K562 (cell line): ENCODE measurements around the gene PXN. TPM values are rescaled to one million over a fixed set of nuclear protein-coding genes. Genes with fewer than 3 reads are reported as not detected.

Experiments used
- ATF1 ChIP-seq, 2 experiments: fragments of 450-650 bp in 1 of 2; IDR thresholded peaks; 2 replicates each; pipeline ENCODE4 v1.6.1; 2016; ENCODE audit warnings: missing compliant biosample characterization in 1 of 2, missing genetic modification characterization in 1 of 2
- CTCF ChIP-seq, 3 experiments: IDR thresholded peaks in 2 of 3; conservative IDR thresholded peaks in 1 of 3; 2 replicates each; pipeline ENCODE4 v1.5.1; 2011 to 2012; ENCODE audit warnings: low read length in 3 of 3, mild to moderate bottlenecking in 3 of 3, control low read depth in 2 of 3, improper control_type of control experiment in 1 of 3, inconsistent platforms in 1 of 3, low read depth in 1 of 3, mixed read lengths in 1 of 3, moderate library complexity in 1 of 3; ENCODE audit not compliant: insufficient read depth in 2 of 3
- EP300 ChIP-seq: IDR thresholded peaks from 2 replicates; pipeline ENCODE4 v1.6.1; 2012; ENCODE audit warnings: low read length, improper control_type of control experiment
- POLR3A ChIP-seq: IDR thresholded peaks from 2 replicates; pipeline ENCODE4 v1.6.1; 2011; ENCODE audit warnings: borderline replicate concordance, mild to moderate bottlenecking, moderate library complexity; ENCODE audit not compliant: insufficient read length, insufficient read depth; ENCODE audit errors: extremely low read depth
- SIX5 ChIP-seq, 2 experiments: IDR thresholded peaks; 2 replicates each; pipeline ENCODE4 v1.6.1; 2011; ENCODE audit warnings: low read length in 2 of 2, borderline replicate concordance in 1 of 2, low read depth in 1 of 2, mild to moderate bottlenecking in 1 of 2, moderate library complexity in 1 of 2; ENCODE audit not compliant: insufficient read depth in 1 of 2
- SREBF1 ChIP-seq: fragments of 150-350 bp; IDR thresholded peaks from 2 replicates; pipeline ENCODE4 v1.6.1; 2014; ENCODE audit warnings: antibody characterized with exemption, low read depth, low read length, borderline replicate concordance
- STAT6 ChIP-seq: sonication (generic); formaldehyde crosslinking; IDR thresholded peaks from 2 replicates; pipeline ENCODE4 v1.8.1; 2023; ENCODE audit warnings: mild to moderate bottlenecking, missing genetic modification reagents
- YY1 ChIP-seq, 3 experiments: IDR thresholded peaks; 2 replicates each; pipeline ENCODE4 v1.6.1; 2011; ENCODE audit warnings: low read length in 2 of 3, mild to moderate bottlenecking in 2 of 3, moderate library complexity in 2 of 3, borderline replicate concordance in 1 of 3, control low read depth in 1 of 3, low read depth in 1 of 3; ENCODE audit not compliant: insufficient read depth in 3 of 3, insufficient replicate concordance in 2 of 3, control insufficient read depth in 1 of 3, insufficient read length in 1 of 3; ENCODE audit errors: extremely low read depth in 1 of 3
- ZC3H4 ChIP-seq: sonication (generic); formaldehyde crosslinking; IDR thresholded peaks from 2 replicates; pipeline ENCODE4 v1.9.0; 2021; ENCODE audit warnings: missing genetic modification reagents, borderline replicate concordance
- ZNF316 ChIP-seq: fragments of 450-650 bp; IDR thresholded peaks from 2 replicates; pipeline ENCODE4 v1.6.1; 2016
- polyA plus RNA-seq, 8 experiments: library from polyadenylated mRNA; depleted of rRNA in 4 of 8; stranded (reverse) in 5 of 8; unstranded in 3 of 8; fragments of >200 nt; fragmentation: Nextera tagmentation in 2 of 8; fragmentation: Illumina TruSeq in 1 of 8; extraction: Ambion mirVana in 2 of 8; extraction: Trizol in 1 of 8; gene quantifications; 2 replicates each; pipeline versions ENCODE4 v1.2.1 to v1.2.3, GENCODE V29; 2011 to 2014; ENCODE audit warnings: inconsistent platforms in 1 of 8, missing spikeins in 1 of 8
- total RNA-seq, 7 experiments: library from RNA; depleted of rRNA in 6 of 7; stranded (reverse); fragments of >200 nt in 6 of 7; fragmentation: Illumina TruSeq in 2 of 7; extraction: Trizol in 2 of 7; gene quantifications; 2 replicates each; pipeline versions ENCODE4 v1.2.1 to v1.2.3, GENCODE V29; 2011 to 2021; ENCODE audit warnings: low replicate concordance in 1 of 7
- TF ChIP-seq, protein P1 (sequence below), 2 experiments: IDR thresholded peaks; 2 replicates each; pipeline ENCODE4 v1.6.1; 2012; ENCODE audit warnings: improper control_type of control experiment in 2 of 2, low read depth in 2 of 2, low read length in 2 of 2, borderline replicate concordance in 1 of 2
- TF ChIP-seq, protein P2 (sequence below): fragments of 450-650 bp; conservative IDR thresholded peaks from 2 replicates; pipeline ENCODE4 v1.6.1; 2016; ENCODE audit warnings: missing genetic modification characterization, low read depth, mild to moderate bottlenecking, missing compliant biosample characterization, moderate library complexity
- TF ChIP-seq, protein P3 (sequence below): sonication (generic); IDR thresholded peaks from 2 replicates; pipeline ENCODE4 v1.6.1; 2016
- TF ChIP-seq, protein P4 (sequence below), 2 experiments: fragments of 450-650 bp; conservative IDR thresholded peaks; 2 replicates each; pipeline ENCODE4 v1.6.1; 2017; ENCODE audit warnings: mild to moderate bottlenecking in 2 of 2, moderate library complexity in 2 of 2

The PXN gene
- total and polyA plus RNA-seq, 9 of the 15 experiments (the other 6 are each of a cell fraction or from before 2014, with no cell fraction given), result 4.0 to 74.1 (median 18.6) TPM

DNA sequence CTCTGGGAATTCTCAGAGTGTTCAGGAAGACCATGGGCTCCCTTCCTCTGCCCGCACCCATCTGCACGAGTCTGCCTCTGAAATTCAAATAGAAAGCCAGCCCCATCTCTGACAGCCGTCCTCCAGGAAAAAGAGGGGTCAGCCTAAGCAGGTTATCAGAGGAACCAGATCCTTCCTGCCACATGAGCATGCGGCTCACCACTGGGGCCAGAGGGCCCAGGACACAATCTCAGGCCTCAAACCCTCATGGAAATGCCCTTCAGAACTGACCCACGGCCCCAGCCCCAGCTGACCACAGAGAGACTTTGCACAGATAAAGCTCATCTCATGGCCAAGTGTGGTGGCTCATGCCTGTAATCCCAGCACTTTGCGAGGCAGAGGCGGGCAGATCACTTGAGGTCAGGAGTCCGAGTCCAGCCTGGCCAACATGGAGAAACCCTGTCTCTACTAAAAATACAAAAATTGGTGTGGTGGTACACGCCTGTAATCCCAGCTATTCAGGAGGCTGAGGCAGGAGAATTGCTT, 23.2 kb downstream of the PXN start (continued):
- TF ChIP-seq, protein P1, sequence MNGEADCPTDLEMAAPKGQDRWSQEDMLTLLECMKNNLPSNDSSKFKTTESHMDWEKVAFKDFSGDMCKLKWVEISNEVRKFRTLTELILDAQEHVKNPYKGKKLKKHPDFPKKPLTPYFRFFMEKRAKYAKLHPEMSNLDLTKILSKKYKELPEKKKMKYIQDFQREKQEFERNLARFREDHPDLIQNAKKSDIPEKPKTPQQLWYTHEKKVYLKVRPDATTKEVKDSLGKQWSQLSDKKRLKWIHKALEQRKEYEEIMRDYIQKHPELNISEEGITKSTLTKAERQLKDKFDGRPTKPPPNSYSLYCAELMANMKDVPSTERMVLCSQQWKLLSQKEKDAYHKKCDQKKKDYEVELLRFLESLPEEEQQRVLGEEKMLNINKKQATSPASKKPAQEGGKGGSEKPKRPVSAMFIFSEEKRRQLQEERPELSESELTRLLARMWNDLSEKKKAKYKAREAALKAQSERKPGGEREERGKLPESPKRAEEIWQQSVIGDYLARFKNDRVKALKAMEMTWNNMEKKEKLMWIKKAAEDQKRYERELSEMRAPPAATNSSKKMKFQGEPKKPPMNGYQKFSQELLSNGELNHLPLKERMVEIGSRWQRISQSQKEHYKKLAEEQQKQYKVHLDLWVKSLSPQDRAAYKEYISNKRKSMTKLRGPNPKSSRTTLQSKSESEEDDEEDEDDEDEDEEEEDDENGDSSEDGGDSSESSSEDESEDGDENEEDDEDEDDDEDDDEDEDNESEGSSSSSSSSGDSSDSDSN (IDR thresholded peaks at IDR 0.05; ENCODE audit: borderline replicate concordance in 1 of 2, low read depth in 2 of 2, low read length in 2 of 2), result peak; percentile 27 to 73; a peak in 2 of 4 replicates
- peak; percentile 38 for TF ChIP-seq POLR3A
- no peak for TF ChIP-seq CTCF (IDR thresholded peaks at IDR 0.05 in 2 of 3, conservative IDR thresholded peaks at IDR 0.05 in 1 of 3; ENCODE audit: insufficient read depth in 2 of 3, low read depth in 1 of 3, low read length in 3 of 3)
- no peak for TF ChIP-seq SIX5 (IDR thresholded peaks at IDR 0.05; ENCODE audit: borderline replicate concordance in 1 of 2, insufficient read depth in 1 of 2, low read depth in 1 of 2, low read length in 2 of 2)
- TF ChIP-seq, protein P2, sequence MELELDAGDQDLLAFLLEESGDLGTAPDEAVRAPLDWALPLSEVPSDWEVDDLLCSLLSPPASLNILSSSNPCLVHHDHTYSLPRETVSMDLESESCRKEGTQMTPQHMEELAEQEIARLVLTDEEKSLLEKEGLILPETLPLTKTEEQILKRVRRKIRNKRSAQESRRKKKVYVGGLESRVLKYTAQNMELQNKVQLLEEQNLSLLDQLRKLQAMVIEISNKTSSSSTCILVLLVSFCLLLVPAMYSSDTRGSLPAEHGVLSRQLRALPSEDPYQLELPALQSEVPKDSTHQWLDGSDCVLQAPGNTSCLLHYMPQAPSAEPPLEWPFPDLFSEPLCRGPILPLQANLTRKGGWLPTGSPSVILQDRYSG (tag), result peak; percentile 70
- no peak for TF ChIP-seq SREBF1
- TF ChIP-seq STAT6 (CRISPR knock-in tag), result no peak
- TF ChIP-seq ZC3H4, result no peak
- TF ChIP-seq, protein P3, sequence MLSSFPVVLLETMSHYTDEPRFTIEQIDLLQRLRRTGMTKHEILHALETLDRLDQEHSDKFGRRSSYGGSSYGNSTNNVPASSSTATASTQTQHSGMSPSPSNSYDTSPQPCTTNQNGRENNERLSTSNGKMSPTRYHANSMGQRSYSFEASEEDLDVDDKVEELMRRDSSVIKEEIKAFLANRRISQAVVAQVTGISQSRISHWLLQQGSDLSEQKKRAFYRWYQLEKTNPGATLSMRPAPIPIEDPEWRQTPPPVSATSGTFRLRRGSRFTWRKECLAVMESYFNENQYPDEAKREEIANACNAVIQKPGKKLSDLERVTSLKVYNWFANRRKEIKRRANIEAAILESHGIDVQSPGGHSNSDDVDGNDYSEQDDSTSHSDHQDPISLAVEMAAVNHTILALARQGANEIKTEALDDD, result peak; percentile 77
- TF ChIP-seq EP300, result peak; percentile 85
- no peak for TF ChIP-seq YY1 (IDR thresholded peaks at IDR 0.05; ENCODE audit: borderline replicate concordance in 1 of 3, control insufficient read depth in 1 of 3, extremely low read depth in 1 of 3, insufficient read depth in 3 of 3, insufficient read length in 1 of 3, insufficient replicate concordance in 2 of 3, low read depth in 1 of 3, low read length in 2 of 3)
- no peak for TF ChIP-seq ATF1 (CRISPR knock-in tag; IDR thresholded peaks at IDR 0.05)
- TF ChIP-seq ATF1 (tag; IDR thresholded peaks at IDR 0.05), result peak; percentile 45; the same call in 1 of the 2 replicates
- TF ChIP-seq ZNF316, result no peak
- TF ChIP-seq, protein P4, sequence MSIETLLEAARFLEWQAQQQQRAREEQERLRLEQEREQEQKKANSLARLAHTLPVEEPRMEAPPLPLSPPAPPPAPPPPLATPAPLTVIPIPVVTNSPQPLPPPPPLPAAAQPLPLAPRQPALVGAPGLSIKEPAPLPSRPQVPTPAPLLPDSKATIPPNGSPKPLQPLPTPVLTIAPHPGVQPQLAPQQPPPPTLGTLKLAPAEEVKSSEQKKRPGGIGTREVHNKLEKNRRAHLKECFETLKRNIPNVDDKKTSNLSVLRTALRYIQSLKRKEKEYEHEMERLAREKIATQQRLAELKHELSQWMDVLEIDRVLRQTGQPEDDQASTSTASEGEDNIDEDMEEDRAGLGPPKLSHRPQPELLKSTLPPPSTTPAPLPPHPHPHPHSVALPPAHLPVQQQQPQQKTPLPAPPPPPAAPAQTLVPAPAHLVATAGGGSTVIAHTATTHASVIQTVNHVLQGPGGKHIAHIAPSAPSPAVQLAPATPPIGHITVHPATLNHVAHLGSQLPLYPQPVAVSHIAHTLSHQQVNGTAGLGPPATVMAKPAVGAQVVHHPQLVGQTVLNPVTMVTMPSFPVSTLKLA (conservative IDR thresholded peaks at IDR 0.05), result peak; percentile 80 to 97
